ENCODE results near the gene MFAP4. TPM values are rescaled to one million over a fixed set of nuclear protein-coding genes. Genes with fewer than 3 reads are reported as not detected.

MFAP4 gene
- total RNA-seq, 1 donor from 2014 or later, result 0.93 TPM

DNA sequence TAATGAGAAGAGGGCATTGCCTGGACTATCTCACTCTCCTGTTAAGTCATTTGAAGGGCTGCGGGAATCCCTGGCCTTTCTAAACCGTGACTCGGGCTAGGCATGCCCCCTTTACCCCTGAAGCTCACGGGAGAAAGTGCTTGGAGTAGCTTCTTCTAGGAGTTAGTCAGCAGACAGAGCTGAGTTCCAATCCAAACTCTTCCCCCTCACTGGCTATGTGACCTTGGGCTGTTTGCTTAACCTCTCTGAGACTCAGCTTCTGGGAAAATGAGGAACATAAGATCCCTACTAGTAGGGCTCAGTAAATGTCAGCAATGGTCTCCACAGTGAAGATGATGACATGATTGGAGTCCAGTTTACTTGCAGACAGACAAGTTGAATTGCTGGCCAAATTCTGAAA is 18.8 kb downstream of the MFAP4 start:
- DNase-seq (ENCODE audit: low read depth) (no peak), FAIRE-seq (no peak)

DNA sequence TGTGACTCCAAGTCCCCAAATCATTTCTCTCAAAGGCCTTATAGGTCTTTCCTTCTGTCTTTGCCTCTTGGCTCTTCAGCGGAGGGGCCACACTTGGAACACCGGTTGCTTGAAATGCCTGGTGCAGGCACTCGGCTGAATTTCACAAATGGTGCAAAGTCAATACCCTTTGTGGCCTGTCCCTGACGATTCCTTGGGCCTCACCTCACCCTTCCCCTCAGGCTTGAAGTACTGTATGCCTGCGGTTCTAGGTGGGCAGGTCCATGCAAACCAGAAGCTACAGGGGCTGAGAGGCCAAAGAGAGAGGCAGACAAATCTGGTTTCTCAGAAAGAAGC is 20.4 kb downstream of the MFAP4 start:
- H3K79me2 ChIP-seq (ENCODE audit: insufficient read depth, low read length), result no peaks in the 10 kb centered on the region
- Mint-ChIP-seq H3K27ac (ENCODE audit: unreplicated experiment) (no peak overlapping the region), H3K4me1 (ENCODE audit: low read depth, unreplicated experiment) (peaks cover 9% of the 10 kb centered on the region), H3K9me3 (ENCODE audit: unreplicated experiment) (no peaks in the 10 kb centered on the region), H3K36me3 (ENCODE audit: low read depth, unreplicated experiment) (peaks cover 2% of the 10 kb centered on the region), H3K27me3 (ENCODE audit: low read depth, unreplicated experiment) (peaks cover 7% of the 10 kb centered on the region), H3K4me3 (ENCODE audit: unreplicated experiment) (no peak overlapping the region)
- H3K36me3 ChIP-seq (ENCODE audit: insufficient read depth, low read length), result no peaks in the 10 kb centered on the region
- H3K27ac ChIP-seq (ENCODE audit: low read depth, low read length), result no peak overlapping the region
- no peak overlapping the region for H3K4me3 ChIP-seq (ENCODE audit: insufficient read depth, low read depth, low read length)
- no peaks in the 10 kb centered on the region for H4K20me1 ChIP-seq (ENCODE audit: insufficient read depth, low read length)
- no peaks in the 10 kb centered on the region for H3K27me3 ChIP-seq (ENCODE audit: insufficient read depth, low read length)
- no peak overlapping the region for H2AFZ ChIP-seq (ENCODE audit: low read depth, low read length)
- no peak for DNase-seq (ENCODE audit: low read depth)
- peaks cover 10% of the 10 kb centered on the region for H3K4me1 ChIP-seq (ENCODE audit: insufficient read depth, low read length)
- FAIRE-seq, result no peak
- no peak overlapping the region for H3K4me2 ChIP-seq (ENCODE audit: low read length)
- H3K9ac ChIP-seq (ENCODE audit: low read length), result no peak overlapping the region
- H3K9me3 ChIP-seq (ENCODE audit: insufficient read depth, low read depth, low read length), result no peaks in the 10 kb centered on the region
- no peak for TF ChIP-seq EZH2 (IDR thresholded peaks at IDR 0.05; ENCODE audit: insufficient read depth, low read length)
- TF ChIP-seq, protein P1, sequence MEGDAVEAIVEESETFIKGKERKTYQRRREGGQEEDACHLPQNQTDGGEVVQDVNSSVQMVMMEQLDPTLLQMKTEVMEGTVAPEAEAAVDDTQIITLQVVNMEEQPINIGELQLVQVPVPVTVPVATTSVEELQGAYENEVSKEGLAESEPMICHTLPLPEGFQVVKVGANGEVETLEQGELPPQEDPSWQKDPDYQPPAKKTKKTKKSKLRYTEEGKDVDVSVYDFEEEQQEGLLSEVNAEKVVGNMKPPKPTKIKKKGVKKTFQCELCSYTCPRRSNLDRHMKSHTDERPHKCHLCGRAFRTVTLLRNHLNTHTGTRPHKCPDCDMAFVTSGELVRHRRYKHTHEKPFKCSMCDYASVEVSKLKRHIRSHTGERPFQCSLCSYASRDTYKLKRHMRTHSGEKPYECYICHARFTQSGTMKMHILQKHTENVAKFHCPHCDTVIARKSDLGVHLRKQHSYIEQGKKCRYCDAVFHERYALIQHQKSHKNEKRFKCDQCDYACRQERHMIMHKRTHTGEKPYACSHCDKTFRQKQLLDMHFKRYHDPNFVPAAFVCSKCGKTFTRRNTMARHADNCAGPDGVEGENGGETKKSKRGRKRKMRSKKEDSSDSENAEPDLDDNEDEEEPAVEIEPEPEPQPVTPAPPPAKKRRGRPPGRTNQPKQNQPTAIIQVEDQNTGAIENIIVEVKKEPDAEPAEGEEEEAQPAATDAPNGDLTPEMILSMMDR (IDR thresholded peaks at IDR 0.05; ENCODE audit: insufficient read depth, low read depth, low read length), result no peak

More for the DNA sequence above, 18.8 kb downstream of the MFAP4 start:
- no peak for TF ChIP-seq EZH2 (IDR thresholded peaks at IDR 0.05; ENCODE audit: insufficient read depth, low read length)
- H3K27ac ChIP-seq (ENCODE audit: low read depth, low read length), result no peak overlapping the region
- no peaks in the 10 kb centered on the region for H3K27me3 ChIP-seq (ENCODE audit: insufficient read depth, low read length)
- H3K9ac ChIP-seq (ENCODE audit: low read length), result no peak overlapping the region
- no peak overlapping the region for H2AFZ ChIP-seq (ENCODE audit: low read depth, low read length)
- H3K4me2 ChIP-seq (ENCODE audit: low read length), result no peak overlapping the region
- H3K36me3 ChIP-seq (ENCODE audit: insufficient read depth, low read length), result no peaks in the 10 kb centered on the region
- Mint-ChIP-seq H3K4me3 (ENCODE audit: unreplicated experiment) (no peak overlapping the region), H3K27ac (ENCODE audit: unreplicated experiment) (no peak overlapping the region), H3K36me3 (ENCODE audit: low read depth, unreplicated experiment) (peaks cover 2% of the 10 kb centered on the region), H3K4me1 (ENCODE audit: low read depth, unreplicated experiment) (peaks cover 9% of the 10 kb centered on the region), H3K27me3 (ENCODE audit: low read depth, unreplicated experiment) (peaks cover 7% of the 10 kb centered on the region), H3K9me3 (ENCODE audit: unreplicated experiment) (no peaks in the 10 kb centered on the region)
- no peaks in the 10 kb centered on the region for H3K79me2 ChIP-seq (ENCODE audit: insufficient read depth, low read length)
- peaks cover 6% of the 10 kb centered on the region for H3K4me1 ChIP-seq (ENCODE audit: insufficient read depth, low read length)
- no peaks in the 10 kb centered on the region for H3K9me3 ChIP-seq (ENCODE audit: insufficient read depth, low read depth, low read length)
- H4K20me1 ChIP-seq (ENCODE audit: insufficient read depth, low read length), result no peaks in the 10 kb centered on the region
- H3K4me3 ChIP-seq (ENCODE audit: insufficient read depth, low read depth, low read length), result no peak overlapping the region

DNA sequence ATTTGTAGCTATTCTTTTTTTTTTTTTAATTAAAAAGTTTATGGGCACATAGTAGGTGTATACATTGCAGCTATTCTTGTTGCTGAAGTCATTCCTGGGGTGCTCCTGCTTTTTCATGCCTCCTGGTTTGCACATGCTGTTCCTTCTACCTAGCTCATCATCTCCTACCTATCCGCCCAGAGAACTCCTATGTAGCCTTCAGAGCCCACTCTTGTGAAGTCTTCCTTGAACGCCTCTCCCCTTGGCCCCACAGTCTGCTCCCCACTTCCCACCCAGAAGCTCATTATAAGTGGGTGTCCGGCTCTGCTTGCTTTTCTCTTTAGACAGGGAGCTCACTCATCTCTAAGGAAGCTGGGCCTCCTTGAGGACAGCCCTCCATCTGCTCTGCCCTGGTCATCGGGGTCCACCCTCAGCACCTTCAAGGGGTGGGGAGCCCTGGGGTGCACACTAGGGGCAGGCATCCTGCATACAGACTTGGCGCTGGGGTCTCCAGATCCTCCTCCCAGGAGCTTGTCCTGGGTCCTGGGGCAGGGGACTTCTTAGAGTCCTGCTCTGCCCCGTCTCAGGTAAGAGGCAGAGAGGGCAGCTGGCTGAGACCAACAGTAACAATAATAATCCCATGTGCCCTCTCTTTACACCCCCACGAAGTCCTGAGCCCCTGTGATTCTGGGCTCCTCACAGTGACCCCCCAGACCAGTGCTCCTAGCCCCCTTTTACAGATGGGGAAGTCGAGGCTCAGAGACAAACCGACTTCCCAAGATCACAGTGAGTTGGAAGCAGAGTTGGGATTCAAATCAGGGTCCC is 21.0 kb downstream of the MFAP4 start:
- no peaks in the 10 kb centered on the region for H3K9me3 Mint-ChIP-seq (ENCODE audit: unreplicated experiment)
- peaks cover 5% of the 10 kb centered on the region for H3K36me3 Mint-ChIP-seq (ENCODE audit: low read depth, unreplicated experiment)
- FAIRE-seq, result no peak
- Histone ChIP-seq H3K4me3 (ENCODE audit: insufficient read depth, low read depth, low read length) (no peak overlapping the region), H3K4me2 (ENCODE audit: low read length) (no peak overlapping the region), H4K20me1 (ENCODE audit: insufficient read depth, low read length) (no peaks in the 10 kb centered on the region), H3K79me2 (ENCODE audit: insufficient read depth, low read length) (no peaks in the 10 kb centered on the region), H2AFZ (ENCODE audit: low read depth, low read length) (no peak overlapping the region), H3K4me1 (ENCODE audit: insufficient read depth, low read length) (peaks cover 13% of the 10 kb centered on the region), H3K27ac (ENCODE audit: low read depth, low read length) (no peak overlapping the region), H3K36me3 (ENCODE audit: insufficient read depth, low read length) (no peaks in the 10 kb centered on the region), H3K9me3 (ENCODE audit: insufficient read depth, low read depth, low read length) (no peaks in the 10 kb centered on the region), H3K9ac (ENCODE audit: low read length) (no peak overlapping the region), H3K27me3 (ENCODE audit: insufficient read depth, low read length) (no peaks in the 10 kb centered on the region)
- peaks cover 6% of the 10 kb centered on the region for H3K4me1 Mint-ChIP-seq (ENCODE audit: low read depth, unreplicated experiment)
- H3K27ac Mint-ChIP-seq (ENCODE audit: unreplicated experiment), result no peak overlapping the region
- no peak for DNase-seq (ENCODE audit: low read depth)
- H3K27me3 Mint-ChIP-seq (ENCODE audit: low read depth, unreplicated experiment), result peaks cover 7% of the 10 kb centered on the region
- no peak overlapping the region for H3K4me3 Mint-ChIP-seq (ENCODE audit: unreplicated experiment)
- TF ChIP-seq, protein P1 (IDR thresholded peaks at IDR 0.05; ENCODE audit: insufficient read depth, low read depth, low read length), result no peak
- TF ChIP-seq EZH2 (IDR thresholded peaks at IDR 0.05; ENCODE audit: insufficient read depth, low read length), result no peak

Measured in astrocyte (in vitro differentiated cells and primary cell).